SU-DHL-6 (cell line): ENCODE measurements around the gene IL4R.

Experiments
- H2AFZ ChIP-seq: fragments of 200-600 bp; sonication (generic); 2 replicates; pipeline ENCODE4 v1.6.1; 2014; ENCODE audit warnings: low read depth, mild to moderate bottlenecking, moderate library complexity, mixed read lengths, antibody characterized with exemption, low read length; ENCODE audit not compliant: severe bottlenecking
- H3F3A ChIP-seq: fragments of 200-600 bp; shearing (Covaris generic); 2 replicates; pipeline ENCODE4 v1.6.0; 2016; ENCODE audit warnings: antibody characterized with exemption, mild to moderate bottlenecking; ENCODE audit not compliant: insufficient read depth
- H3K27ac ChIP-seq: fragments of 200-600 bp; sonication (generic); 2 replicates; pipeline ENCODE4 v1.5.1; 2016; ENCODE audit warnings: low read depth, mild to moderate bottlenecking, low read length, moderate library complexity, mixed read lengths
- H3K27me3 ChIP-seq: fragments of 200-600 bp; sonication (generic), shearing (Covaris generic); 2 replicates; pipeline ENCODE4 v1.6.0; 2014; ENCODE audit warnings: mild to moderate bottlenecking, low read length
- H3K36me3 ChIP-seq: fragments of 200-600 bp; sonication (generic); 2 replicates; pipeline ENCODE4 v1.6.1; 2014; ENCODE audit warnings: mild to moderate bottlenecking, low read length, mixed read lengths
- H3K4me2 ChIP-seq: fragments of 300-600, 200-600 bp; shearing (Covaris generic), sonication (generic); 2 replicates; pipeline ENCODE4 v1.6.0; 2014; ENCODE audit warnings: low read length, low read depth, mild to moderate bottlenecking; ENCODE audit not compliant: poor library complexity, severe bottlenecking
- H3K4me3 ChIP-seq: fragments of 200-600 bp; sonication (generic); 2 replicates; pipeline ENCODE4 v1.5.1; 2014; ENCODE audit warnings: antibody characterized with exemption, low read length, mild to moderate bottlenecking, mixed read lengths; ENCODE audit not compliant: insufficient read depth, poor library complexity, severe bottlenecking
- H3K79me2 ChIP-seq: fragments of 200-600 bp; sonication (generic); 2 replicates; pipeline ENCODE4 v1.6.1; 2014; ENCODE audit warnings: mild to moderate bottlenecking, low read length, moderate library complexity; ENCODE audit not compliant: insufficient read depth
- H3K9ac ChIP-seq: fragments of 200-600 bp; sonication (generic); 2 replicates; pipeline ENCODE4 v1.7.0; 2014; ENCODE audit warnings: mild to moderate bottlenecking, low read length
- H3K9me2 ChIP-seq: fragments of 200-600 bp; sonication (generic); replicated peaks from 2 replicates; pipeline ENCODE4 v1.6.1; 2014; ENCODE audit warnings: low read length; ENCODE audit not compliant: insufficient read depth
- H3K9me3 ChIP-seq: fragments of 200-600 bp; sonication (generic); 2 replicates; pipeline ENCODE4 v1.6.1; 2014; ENCODE audit warnings: low read length, mixed read lengths; ENCODE audit not compliant: insufficient read depth
- H4K20me1 ChIP-seq: fragments of 200-600 bp; sonication (generic); 2 replicates; pipeline ENCODE4 v1.6.1; 2014; ENCODE audit warnings: low read depth, mild to moderate bottlenecking, antibody characterized with exemption, low read length, moderate library complexity, mixed read lengths
- CTCF ChIP-seq: fragments of 200-600 bp; sonication (generic); IDR thresholded peaks from one replicate; pipeline ENCODE4 v1.5.1; 2017; ENCODE audit warnings: antibody characterized with exemption, mild to moderate bottlenecking, low read length, moderate library complexity; ENCODE audit not compliant: insufficient read depth, poor library complexity, severe bottlenecking
- EZH2phosphoT487 ChIP-seq: fragments of 200-600 bp; sonication (generic), shearing (Covaris generic); conservative IDR thresholded peaks from 2 replicates; pipeline ENCODE4 v1.6.1; 2018; ENCODE audit warnings: mild to moderate bottlenecking, antibody characterized with exemption, low read length, moderate library complexity, mixed read lengths

The IL4R gene

GRCh38 chr16:27398894-27399853 is 85.4 kb downstream of the IL4R start:
- Histone ChIP-seq H3K9me2 (no peaks in the 10 kb centered on the region), H3K27me3 (no peaks in the 10 kb centered on the region), H3K9ac (no peak overlapping the region), H3K27ac (peak overlapping the region; percentile 61), H3K79me2 (peaks cover 8% of the 10 kb centered on the region; the same call in 1 of the 2 replicates), H3F3A (peaks cover 48% of the 10 kb centered on the region), H3K4me2 (peak overlapping the region; percentile 43), H3K36me3 (peaks cover 3% of the 10 kb centered on the region; the same call in 1 of the 2 replicates), H4K20me1 (no peaks in the 10 kb centered on the region), H3K9me3 (peaks cover 9% of the 10 kb centered on the region; the same call in 1 of the 2 replicates), H2AFZ (no peak overlapping the region), H3K4me3 (peak overlapping the region; percentile 29)
- TF ChIP-seq EZH2phosphoT487, result no peak
- no peak for TF ChIP-seq CTCF

DNA sequence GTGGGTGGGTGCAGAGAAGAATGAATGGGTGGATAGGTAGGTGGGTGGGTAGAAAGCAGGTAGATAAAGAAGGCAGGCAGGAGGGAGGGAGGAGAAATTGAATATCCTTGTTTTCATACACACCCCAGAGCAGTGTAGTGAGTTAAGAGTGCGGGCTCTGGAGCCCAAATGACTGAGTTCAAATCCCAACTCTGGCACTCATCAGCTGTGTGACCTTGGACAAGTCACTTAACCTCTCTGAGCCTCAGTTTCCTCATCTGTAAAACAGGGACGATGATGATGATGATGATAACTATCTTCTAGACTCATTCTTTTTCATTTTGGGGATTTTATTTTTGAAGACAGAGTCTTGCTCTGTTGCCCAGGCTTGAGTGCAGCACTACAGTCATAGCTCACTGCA is 86.2 kb downstream of the IL4R start:
- Histone ChIP-seq H4K20me1 (no peaks in the 10 kb centered on the region), H3K4me3 (no peak overlapping the region), H2AFZ (no peak overlapping the region), H3K79me2 (peaks cover 14% of the 10 kb centered on the region; the same call in 1 of the 2 replicates), H3F3A (peaks cover 45% of the 10 kb centered on the region), H3K27me3 (no peaks in the 10 kb centered on the region), H3K4me2 (no peak overlapping the region), H3K9me3 (peaks cover 9% of the 10 kb centered on the region; the same call in 1 of the 2 replicates), H3K9me2 (no peaks in the 10 kb centered on the region), H3K36me3 (peaks cover 3% of the 10 kb centered on the region; the same call in 1 of the 2 replicates), H3K9ac (no peak overlapping the region), H3K27ac (peak overlapping the region; percentile 61)
- TF ChIP-seq EZH2phosphoT487 (no peak), CTCF (no peak)

DNA sequence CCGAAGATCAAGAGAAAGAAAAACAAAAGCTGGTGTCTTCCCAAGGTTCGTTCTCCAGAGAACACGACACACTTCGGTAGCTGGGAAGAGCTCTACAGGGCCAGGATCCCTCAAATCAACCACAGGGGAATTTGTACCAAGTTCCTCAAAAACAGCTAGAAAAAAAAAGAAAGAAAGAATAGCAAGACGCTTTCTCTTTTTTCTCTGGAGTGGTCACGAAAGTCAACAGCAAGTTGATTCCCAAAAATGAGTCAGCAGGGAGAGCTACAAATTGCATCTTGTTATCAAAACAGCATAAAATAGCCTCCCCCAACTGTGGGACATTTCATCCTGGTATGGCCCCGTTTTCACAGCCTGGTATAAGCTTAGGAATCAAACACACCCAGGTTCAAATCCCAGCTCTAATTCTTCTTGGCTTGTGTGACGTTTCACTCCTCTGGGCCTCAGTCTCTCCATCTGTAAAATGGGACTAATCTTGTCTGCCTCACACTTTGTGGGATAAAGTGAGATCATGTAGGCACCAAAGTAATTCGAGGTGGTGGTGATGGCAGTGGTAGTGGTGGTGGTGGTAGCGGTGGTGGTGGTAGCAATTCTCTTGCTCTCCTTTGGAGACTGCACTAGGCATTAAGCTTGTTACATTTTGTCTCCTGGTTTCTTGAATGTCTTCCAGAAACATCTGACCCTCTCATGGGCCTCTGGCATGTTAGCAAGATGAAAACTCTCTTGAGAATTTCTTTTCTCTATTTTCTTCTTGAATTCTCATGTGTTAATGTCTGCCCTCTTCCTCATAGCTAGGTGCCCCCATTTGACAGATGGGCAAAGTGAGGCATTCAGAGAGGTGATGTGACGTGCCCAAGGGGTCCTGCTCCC is 87.2 kb downstream of the IL4R start:
- Histone ChIP-seq H3F3A (peaks cover 40% of the 10 kb centered on the region), H3K9me3 (peaks cover 9% of the 10 kb centered on the region; the same call in 1 of the 2 replicates), H3K27ac (peak overlapping the region; percentile 91), H2AFZ (no peak overlapping the region), H3K79me2 (peaks cover 17% of the 10 kb centered on the region; the same call in 1 of the 2 replicates), H3K4me2 (peak overlapping the region; percentile 83), H3K9me2 (no peaks in the 10 kb centered on the region), H3K4me3 (no peak overlapping the region), H3K36me3 (peaks cover 3% of the 10 kb centered on the region; the same call in 1 of the 2 replicates), H3K27me3 (no peaks in the 10 kb centered on the region), H4K20me1 (no peaks in the 10 kb centered on the region), H3K9ac (peak overlapping the region; percentile 25; the same call in 1 of the 2 replicates)
- TF ChIP-seq CTCF, result no peak
- no peak for TF ChIP-seq EZH2phosphoT487
